NCI-H1436 treated with DMSO at 0.1 percent for 48 hours (cell line): ENCODE results near the gene SMAD3.

Experiments
- DNase-seq: peaks from one replicate; lab custom pipeline; 2025; lab: John Stamatoyannopoulos, UW

Gene SMAD3

DNA sequence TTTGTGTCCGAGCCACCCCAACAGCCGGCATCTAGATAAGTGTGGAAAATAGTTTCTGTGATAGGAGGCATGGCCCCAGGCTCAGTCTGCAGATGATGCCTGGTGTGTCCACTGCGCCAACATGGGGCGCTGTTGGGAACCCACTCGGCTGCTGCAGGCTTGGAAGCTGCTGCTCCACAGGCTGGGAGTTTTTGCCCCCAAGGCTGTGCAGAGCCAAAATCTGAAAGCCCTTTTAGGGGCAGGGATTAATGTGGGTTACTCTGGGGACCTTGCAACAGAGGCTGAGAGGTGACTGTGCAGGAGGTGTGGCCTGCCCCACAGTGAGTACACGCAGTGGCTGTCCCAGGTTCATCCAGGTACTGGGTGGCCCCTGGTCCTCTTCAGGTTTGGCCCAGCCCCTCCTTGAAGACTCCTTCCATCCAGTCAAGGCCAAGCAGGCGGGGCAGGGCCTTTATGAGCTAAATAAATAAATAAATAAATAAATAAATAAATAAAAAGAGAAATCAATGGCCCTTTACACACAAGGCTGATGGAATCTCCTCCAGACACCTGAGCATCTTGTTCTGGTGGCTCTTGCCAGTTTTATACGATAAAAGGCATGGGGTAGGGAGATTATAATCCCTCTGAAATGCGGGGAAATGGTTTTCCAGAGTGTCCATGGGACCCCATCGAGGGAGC, 115.3 kb downstream of the SMAD3 start:
- no peak for DNase-seq

DNA sequence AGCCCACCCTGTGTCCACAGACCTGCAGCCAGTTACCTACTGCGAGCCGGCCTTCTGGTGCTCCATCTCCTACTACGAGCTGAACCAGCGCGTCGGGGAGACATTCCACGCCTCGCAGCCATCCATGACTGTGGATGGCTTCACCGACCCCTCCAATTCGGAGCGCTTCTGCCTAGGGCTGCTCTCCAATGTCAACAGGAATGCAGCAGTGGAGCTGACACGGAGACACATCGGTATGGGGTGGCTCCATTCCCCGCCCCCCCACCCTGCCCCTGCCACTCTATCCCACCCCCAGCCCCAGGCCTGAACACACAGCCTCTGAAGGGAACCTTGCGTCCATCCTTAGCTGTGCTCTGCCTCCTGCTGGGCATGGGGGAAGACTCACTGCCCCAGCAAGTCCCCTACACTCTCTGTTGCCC, 115.8 kb downstream of the SMAD3 start:
- DNase-seq = no peak

DNA sequence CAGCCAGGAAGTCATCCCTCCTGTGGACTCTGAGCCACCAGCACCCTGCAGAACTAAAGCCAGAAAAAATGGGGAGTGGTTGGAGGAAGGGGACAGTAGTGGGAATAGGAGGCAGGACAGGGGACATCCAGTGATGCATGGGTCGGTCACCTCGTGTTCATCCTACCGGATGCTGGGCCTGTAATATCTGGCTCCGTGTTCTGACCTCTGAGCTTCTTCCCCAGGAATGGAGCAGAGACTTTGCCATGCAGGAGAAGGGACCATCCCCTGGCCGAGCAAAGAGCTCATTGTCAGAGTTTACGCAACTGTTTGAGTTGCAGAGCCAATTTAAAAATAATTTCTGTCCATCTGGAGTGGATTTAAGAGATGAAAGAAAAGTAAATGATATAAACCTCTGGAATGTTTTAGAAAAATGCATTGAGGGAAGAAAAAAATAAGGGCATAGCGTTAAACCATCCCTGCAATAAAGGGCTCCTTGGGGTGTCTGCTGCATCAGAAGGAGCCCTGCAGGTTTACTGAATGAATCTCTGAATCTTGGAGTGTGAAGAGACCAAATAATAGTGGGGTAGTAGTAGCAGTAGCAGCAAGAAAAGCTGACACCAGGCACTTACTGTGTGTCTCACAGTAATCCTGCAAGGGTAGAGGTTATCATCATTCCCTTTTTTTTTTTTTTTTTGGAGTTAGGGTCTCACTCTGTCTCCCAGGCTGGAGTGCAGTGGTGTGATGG, 118.2 kb downstream of the SMAD3 start:
- DNase-seq = no peak

DNA sequence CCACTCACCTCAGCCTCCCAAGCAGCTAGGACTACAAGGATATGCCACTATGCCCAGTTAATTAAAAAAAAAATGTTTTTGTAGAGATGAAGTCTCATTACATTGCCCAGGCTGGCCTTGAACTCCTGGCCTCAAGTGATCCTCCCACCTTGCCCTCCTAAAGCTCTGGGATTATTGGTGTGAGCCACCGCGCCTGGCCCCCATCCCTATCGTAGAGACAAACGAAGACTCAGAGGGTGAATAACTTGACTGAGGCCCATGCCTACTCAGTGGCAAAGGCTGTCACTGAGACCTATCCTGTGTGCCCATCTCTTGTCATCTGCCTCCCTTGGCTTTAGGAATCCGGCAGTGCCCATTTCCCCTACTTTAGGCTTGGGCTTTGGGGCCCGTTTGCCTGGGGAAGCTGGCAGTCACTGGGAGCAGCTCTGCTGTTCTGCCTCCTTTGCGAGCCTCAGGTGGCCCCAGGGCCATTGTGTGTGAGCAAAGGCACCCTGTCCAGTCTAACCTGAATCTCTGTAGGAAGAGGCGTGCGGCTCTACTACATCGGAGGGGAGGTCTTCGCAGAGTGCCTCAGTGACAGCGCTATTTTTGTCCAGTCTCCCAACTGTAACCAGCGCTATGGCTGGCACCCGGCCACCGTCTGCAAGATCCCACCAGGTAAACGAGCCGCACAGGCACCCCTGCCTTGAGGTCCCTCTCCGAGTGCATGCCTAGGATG, 119.0 kb downstream of the SMAD3 start:
- DNase-seq = no peak

DNA sequence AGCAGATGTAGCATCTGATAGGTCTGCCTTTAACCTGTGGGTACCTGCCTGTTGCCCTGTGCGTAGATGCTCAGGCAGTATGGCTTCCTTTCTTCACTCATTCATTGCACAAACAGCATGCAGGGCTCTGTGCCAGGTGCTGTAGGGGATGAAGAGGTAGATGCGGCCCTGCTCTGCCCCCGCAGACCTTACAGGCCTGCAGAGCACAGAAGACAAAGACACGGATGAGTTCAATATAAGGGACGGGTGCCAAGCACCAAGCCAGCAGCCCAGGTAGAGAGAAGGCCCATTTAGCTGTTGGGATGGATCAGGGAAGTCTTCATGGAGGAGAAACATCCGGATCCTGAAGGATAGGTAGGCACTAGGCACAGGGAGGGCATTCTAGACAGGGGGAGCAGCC, 119.6 kb downstream of the SMAD3 start:
- no peak for DNase-seq

DNA sequence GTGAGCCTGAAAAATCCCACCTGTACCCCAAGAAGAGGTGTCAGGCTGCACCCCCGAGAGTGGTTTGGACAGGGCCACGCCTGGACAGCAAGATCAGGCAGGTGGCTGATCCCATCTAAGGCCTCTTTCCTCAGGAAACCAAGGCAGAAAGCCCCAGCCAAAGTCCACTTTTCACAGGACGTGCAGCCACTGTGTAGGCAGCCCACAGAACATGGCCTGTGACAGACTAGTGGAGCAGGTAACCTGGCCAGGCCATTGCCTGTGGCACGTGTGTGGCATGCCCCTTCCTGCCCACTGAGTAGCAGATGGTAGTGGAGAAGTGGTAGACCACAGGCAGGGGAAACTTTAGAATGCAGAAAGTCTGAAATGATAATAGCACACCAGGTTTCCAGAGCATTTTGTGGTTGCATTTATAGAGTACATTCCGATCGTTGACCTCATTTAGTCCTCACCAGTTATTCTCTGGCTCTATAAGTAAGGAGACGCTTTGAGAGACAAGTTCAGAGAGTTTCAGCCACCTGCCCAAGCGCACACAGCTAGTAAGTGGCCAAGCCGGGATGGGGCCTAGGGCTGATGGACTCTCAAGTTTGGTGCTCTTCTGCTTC, 120.3 kb downstream of the SMAD3 start:
- DNase-seq = no peak

DNA sequence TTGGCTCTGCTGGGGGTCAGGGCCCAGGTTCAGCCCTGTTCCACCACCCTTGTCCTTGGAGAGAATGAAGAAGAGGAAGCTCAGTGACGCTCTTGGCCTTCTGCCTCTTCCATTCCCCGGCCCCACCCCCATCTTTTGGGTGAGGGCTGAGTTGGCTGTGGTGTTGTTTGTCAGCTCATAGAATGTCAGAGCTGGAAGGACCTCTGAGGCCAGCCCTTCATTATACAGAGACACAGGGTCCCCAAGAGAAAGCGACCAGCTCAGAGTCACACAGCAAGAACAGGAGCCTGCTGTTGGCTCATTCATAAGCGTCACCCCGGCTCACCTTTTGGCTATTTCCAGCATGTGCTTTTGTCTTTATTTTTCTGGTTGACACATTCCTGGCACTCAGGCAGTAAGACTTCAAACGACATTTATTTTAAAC, 120.8 kb downstream of the SMAD3 start:
- no peak for DNase-seq

DNA sequence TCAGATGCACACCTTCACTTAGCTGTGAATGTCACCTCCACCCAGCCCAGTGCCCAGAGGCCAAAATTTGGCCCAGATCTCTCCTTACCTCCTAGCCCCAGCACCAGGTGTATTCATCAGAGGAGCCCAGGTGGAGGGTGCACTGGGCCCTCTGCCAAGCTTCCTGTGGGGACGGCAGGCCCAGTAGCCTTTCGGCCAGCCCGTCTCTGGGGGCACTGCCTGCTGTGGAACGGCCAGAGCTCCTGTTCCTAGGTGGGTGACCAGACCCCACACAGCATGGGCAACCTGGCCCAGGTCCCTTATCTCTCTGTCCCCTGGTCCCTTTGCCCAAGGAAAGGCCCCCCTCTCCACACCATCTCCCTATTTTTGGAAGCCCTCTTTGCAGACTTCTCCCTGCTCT, 121.3 kb downstream of the SMAD3 start:
- no peak for DNase-seq

DNA sequence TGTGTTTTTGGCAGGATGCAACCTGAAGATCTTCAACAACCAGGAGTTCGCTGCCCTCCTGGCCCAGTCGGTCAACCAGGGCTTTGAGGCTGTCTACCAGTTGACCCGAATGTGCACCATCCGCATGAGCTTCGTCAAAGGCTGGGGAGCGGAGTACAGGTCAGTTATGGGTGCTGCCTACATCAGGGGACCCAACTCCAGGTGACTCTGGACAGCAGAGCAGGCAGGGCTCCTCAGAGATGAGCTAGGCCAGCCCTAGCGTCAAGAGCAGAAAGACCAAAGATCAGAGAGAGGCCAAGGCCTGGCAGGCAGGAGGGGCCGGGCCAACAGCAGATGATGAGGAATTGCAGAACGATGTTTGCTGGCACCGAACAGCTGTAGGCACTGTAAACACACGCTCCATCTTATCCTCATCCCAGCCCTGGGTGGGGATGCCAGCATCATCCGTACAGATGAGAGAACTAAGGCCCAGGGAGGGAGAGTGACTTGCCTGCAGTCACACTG, 122.0 kb downstream of the SMAD3 start:
- DNase-seq = no peak

DNA sequence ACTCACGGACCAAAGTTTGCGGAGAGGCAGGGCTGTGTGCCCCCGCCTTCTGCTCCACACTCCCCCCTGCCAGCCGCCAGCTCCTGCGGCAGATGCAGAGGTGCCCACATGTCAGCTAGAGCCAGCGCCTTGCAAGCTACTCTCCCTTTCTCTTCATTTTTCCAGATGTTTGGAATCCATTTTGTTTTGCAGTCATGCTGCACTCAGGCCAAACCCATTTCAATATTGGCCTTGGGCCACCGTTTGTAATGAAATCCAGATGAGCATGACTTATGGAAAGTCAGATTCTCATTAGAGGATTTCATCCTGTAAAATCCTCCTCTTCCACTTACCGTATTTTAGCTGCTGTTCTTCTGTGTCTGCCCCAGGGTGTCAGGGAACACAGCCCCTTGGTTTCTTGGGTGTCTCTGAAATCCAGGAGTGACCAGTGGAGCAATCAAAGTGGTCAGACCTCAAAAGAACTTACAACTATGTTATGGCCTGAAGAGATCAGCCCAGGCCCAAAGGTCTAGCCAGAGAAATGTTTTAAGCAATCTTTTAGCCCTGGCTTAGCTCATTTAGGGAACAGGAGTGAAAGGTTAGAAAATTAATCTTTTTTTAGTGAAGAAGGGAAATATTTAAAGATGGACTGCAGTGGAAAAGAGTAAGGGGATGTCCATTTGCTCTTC, 123.3 kb downstream of the SMAD3 start:
- no peak for DNase-seq

DNA sequence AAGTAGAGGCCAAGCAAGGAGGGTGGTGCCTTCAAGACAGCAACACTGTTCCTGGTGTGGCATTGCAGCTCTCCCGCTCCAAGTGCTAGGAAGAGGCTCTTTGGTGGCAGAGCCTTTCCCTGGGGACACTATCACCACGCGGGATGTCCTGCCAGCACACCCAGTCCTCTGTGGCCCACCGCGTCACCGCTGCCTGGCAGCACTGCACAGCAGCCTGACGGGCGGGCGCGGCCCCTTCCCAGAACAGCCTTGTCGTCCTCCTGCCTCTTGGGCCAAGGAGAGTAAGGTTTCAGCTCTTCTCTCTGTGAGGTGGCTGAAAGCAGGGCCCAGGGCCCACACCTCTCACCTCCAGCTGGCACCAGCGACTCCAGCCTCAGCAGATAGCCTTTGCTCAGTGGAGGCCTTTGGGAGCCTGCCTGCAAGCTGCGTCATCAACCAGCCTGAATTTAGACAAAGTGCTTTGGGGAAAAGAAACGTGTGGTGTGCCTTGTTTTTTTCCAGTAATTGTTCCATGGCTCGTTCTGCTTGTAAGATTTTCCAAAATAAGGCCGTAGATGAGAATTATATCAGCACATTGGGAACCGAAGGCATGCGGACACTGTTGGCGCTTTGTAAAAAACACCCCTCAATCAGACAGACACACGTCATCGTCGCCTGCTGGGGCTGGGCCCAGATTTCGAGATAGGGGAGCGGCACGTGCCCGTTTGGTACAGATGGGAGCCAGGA, 124.1 kb downstream of the SMAD3 start:
- DNase-seq = no peak

DNA sequence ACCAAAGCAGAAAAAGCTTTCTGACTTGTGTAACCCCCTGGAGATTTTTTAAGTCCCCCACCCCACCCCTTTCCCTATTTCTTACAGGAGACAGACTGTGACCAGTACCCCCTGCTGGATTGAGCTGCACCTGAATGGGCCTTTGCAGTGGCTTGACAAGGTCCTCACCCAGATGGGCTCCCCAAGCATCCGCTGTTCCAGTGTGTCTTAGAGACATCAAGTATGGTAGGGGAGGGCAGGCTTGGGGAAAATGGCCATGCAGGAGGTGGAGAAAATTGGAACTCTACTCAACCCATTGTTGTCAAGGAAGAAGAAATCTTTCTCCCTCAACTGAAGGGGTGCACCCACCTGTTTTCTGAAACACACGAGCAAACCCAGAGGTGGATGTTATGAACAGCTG, 124.9 kb downstream of the SMAD3 start:
- no peak for DNase-seq

DNA sequence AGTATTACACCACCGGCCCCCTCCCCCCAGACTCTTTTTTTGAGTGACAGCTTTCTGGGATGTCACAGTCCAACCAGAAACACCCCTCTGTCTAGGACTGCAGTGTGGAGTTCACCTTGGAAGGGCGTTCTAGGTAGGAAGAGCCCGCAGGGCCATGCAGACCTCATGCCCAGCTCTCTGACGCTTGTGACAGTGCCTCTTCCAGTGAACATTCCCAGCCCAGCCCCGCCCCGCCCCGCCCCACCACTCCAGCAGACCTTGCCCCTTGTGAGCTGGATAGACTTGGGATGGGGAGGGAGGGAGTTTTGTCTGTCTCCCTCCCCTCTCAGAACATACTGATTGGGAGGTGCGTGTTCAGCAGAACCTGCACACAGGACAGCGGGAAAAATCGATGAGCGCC, 125.4 kb downstream of the SMAD3 start:
- DNase-seq = no peak

DNA sequence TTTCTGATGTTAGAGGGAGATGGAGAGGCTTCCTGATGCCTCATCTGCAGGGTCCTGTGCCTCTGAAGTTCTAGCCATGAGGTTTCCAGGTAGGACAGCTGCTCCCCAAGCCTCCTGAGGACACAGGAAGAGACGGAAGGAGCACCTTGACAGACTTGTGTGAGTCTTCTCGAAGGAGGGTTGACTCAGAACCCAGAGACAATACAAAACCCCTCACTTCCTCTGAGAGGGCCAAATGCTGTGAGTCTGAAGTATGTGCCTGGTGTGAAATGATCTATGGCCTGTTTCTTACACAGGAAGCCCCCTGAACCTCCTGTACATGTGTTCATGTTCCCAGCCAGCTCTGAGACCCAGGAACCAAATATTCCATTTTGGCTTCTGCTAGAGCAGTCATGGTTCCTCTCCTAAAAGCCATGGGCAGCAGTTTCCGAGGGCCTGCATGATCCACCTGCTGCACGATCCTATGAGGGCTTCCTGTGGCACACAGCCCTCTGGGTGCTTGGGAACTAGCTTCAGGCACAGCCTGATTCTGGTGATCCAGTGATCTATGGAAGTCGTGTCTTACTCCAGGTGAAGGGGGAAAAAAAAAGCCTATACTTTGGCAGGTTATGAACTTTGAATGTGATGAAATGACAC, 126.9 kb downstream of the SMAD3 start:
- no peak for DNase-seq

DNA sequence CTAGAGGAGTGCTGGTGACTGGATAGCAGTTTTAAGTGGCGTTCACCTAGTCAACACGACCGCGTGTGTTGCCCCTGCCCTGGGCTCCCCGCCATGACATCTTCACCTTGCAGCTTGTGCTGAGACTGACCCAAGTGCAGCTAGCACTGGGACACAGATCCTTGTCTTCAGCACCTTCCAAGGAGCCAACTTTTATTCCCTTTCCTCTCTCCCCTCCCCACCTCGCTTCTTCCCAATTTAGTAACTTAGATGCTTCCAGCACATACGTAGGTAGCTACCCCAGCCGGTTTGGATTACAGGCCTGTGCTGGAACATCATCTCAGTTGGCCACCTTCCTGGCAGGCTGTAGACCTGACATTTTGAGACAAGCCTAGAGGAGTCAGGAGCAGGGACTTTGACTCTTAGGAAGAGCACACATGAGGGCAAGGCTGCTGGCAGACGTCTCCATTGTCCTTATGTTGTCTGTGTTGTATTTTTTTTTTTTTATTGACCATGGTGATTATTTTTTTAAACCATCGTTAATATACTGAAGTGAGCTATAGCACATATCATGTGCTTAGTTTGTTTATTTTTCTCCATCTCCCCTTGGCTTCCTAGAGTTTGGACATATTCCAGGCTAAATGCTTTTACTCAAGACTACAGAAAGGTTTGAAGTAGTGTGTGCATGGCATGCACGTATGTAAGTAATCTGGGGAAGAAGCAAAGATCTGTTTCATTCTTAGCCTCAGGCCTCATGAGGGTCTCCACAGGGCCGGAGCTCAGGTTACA, 128.0 kb downstream of the SMAD3 start:
- no peak for DNase-seq

DNA sequence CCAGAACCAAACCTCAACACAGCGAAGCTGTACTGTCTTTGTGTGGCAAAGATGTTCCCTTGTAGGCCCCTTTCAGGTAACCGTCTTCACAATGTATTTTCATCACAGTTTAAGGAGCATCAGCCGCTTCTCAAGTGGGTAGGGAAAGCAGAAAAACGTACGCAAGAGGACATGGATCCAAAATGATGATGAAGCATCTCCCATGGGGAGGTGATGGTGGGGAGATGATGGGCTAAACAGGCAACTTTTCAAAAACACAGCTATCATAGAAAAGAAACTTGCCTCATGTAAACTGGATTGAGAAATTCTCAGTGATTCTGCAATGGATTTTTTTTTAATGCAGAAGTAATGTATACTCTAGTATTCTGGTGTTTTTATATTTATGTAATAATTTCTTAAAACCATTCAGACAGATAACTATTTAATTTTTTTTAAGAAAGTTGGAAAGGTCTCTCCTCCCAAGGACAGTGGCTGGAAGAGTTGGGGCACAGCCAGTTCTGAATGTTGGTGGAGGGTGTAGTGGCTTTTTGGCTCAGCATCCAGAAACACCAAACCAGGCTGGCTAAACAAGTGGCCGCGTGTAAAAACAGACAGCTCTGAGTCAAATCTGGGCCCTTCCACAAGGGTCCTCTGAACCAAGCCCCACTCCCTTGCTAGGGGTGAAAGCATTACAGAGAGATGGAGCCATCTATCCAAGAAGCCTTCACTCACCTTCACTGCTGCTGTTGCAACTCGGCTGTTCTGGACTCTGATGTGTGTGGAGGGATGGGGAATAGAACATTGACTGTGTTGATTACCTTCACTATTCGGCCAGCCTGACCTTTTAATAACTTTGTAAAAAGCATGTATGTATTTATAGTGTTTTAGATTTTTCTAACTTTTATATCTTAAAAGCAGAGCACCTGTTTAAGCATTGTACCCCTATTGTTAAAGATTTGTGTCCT, 129.0 kb downstream of the SMAD3 start:
- no peak for DNase-seq

DNA sequence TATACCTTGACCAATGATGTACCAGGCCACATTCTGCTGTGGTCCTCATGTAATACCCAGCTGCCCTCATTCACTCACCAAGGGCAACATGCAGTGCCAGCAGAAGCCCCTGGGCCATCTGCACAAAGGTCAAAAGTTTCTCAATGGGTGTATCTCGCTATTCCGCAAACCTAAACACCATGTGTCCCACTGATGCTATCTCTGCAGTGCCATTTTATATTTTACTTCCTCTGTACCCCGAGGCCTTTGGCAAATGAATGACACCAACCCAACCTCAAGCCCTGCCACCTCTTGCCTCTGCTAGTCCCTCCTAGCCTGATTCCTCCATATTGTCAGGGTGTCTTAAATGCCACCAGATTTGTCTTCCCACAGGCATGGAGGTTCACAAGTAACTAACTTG, 129.9 kb downstream of the SMAD3 start:
- no peak for DNase-seq

DNA sequence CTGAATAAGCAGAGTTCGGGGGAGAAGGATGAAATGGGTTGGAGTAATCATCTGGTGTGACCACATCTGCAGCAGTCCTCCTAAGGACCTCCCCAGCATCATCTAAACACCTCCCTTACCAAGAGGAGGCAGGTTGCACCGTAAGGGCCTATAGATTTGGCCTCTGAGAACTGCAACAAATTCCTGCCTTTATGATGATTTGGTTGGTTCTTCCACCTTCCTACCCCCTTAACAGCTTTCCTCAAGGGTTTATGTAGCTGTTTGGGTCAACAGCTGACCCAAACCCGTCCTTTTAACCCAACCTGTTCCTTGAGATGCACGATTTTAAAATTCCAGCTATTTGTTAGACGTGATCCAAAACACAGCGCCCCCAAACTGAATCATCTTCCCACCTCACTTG, 130.8 kb downstream of the SMAD3 start:
- DNase-seq = no peak
